ENCODE results near the gene SLC2A10.

The SLC2A10 gene

DNA sequence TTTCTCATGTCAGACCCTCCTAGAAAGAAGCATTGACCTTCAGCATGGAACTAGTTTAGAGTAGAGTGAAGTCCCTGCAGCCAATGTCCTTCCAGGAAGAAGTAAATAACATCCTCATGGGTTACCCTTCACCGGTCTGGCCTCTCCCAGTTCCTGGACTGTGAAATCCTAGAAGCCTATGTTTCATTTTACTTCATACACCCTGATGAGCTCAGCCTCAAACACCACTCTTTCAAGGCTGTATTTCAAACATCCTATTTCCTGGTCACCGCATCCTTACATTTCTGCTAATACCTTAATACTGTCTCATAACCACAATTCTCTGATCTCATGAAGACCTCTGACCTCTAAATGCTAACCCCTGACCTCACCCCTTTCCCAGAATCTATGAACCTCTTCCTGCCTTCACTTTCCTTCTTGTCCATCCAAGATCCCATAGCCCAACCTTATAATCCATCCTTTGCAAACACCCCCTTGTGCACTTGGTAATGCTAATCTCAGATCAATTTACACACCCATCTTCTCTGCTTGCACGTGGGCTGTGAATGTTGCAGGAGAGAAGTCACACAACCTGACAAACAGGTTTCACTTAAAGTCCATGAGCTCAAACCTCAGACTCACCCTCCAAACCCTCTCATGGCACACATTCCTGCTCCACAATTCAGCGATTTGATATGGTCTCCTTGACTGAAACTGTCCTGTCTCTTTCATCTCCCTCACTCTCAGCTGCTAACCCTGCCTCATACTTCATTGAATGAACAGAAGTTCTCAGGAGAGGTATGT is 30.2 kb downstream of the SLC2A10 start:
- no peak for DNase-seq

DNA sequence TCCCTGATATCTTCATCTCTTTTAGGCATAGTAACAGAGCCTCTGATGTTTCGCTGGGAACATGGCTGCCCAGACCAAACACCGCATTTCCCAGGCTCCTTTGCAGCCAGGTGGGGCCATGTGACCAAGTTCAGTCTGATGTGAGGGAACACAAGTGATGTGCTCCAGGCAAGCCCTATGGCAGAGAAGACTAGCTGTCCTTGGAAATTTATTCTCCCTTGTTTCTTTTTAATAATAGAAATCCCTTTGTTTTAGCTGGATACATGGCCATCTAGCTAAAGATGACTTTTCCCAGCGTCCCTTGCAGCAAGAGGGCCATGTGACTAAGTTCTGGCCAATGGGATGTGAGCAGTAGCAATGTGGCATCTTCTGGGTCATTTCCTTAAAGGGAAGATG is 30.8 kb downstream of the SLC2A10 start:
- DNase-seq: no peak

DNA sequence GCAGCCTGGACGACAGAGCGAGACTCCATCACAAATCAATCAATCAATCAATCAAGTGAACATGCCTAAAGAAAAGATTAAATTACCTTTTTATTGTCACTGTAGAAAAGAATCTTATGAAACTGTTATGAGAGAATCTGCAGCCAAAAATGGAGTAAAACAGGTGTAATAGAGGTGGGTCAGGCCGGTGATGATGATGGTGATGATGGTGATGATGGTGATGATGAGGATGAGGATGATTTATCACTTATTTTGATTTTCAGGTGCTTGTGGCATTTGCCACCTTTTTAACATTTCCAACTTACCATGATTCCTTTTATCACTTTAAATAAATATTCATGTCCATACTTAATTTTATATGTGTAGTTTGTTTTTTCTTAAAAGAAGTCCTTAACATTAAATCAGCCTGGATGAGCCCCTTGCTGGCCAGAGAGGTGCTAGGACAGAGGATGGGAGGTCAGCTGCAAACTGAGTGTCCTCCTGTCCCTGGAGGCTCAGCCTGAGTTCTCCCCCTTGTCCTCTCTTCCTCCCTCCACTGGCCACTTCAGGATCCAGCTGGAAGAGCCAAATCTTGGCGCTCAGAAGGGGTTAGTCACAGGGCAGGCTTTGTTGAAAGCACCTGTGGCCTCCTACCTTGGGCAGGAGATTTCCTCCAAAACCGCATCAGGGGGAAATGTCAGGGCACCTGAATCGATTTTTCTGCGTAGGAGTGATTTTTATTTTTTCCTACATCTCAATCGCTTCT is 32.6 kb downstream of the SLC2A10 start:
- no peak for DNase-seq

DNA sequence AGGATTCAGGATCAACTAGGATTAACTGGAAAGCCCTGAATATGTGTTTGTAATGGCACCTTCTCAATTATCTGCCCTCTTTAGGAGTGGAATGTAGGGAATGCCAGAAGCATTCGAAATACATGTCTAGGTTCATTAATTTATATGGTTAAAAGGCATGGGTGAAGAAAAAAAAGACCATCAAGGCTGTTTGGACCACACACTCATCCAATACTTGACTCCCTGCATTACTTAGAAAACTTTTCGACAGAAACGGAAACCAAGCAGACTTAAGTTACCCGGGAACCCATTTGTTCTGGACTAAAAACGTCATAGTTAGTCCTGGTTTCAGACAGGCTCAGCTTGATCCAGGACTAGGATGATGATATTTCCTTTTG is 33.2 kb downstream of the SLC2A10 start:
- no peak for DNase-seq

DNA sequence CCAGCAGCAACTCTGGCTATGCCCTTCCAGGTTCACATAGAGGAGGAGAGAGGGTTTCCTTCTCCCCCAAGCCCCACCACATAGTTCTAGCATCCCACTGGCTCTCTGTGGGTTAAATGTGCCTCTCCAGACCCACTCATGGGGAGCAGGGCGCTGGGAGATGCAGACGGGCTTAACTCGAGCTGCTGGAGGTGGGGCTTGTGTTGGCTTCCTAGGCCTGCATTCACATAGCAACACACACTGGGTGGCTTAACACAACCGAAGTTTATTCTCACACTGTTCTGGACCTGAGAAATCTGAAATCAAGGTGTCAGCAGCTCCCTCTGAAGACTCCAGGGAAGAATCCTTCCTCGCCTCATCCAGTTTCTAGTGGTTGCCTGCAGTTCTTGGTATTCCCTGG is 33.6 kb downstream of the SLC2A10 start:
- DNase-seq: no peak

GRCh38 chr20:46746956-46747526 is 37.6 kb downstream of the SLC2A10 start:
- DNase-seq: no peak

- DNase-seq: no peak
Observed at GRCh38 chr20:46749147-46749546, 39.7 kb downstream of the SLC2A10 start.

GRCh38 chr20:46751856-46752255 is 42.4 kb downstream of the SLC2A10 start:
- no peak for DNase-seq

- peak; percentile 39 to 70 for DNase-seq
Observed at GRCh38 chr20:46752728-46753127, 43.3 kb downstream of the SLC2A10 start.

GRCh38 chr20:46755483-46756413 is 46.3 kb downstream of the SLC2A10 start:
- DNase-seq: no peak

- no peak for DNase-seq
Observed at GRCh38 chr20:46756419-46756818, 47.0 kb downstream of the SLC2A10 start.

- no peak for DNase-seq
Observed at GRCh38 chr20:46757135-46757534, 47.7 kb downstream of the SLC2A10 start.

- peak; percentile 45 to 76 for DNase-seq
Observed at GRCh38 chr20:46757754-46758678, 48.6 kb downstream of the SLC2A10 start.

DNA sequence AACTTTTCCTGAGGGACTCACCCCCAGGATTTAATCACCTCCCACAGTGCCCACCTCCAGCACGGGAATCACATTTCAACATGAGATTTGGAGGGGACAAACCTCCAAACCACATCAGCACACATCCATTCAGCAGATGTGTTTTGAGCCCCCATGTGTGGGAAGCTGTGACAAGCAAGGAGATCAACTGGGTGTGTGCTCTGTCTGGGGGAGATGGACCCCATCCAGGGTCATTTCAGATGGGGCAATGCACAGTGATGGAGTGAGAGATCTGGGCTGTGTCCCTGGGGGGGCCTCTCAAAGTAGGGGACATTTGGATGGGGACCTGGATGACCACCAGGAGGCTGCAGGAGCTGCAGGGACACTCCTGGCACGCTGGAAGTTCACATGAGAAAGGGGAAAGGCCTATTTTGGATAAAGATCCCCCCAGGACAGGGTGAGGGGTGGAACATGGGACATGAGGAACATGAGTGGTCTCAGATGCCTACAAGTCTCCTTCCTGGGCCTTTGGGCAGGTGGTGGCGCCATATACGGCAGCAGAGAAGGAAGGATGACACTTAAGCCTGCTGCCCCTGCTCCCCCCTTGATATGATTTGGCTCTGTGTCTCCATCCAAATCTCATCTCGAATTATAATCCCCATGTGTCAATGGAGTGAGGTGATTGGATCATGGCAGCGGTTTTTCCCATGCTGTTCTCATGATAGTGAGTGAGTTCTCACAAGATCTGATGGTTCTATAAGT is 49.6 kb downstream of the SLC2A10 start:
- no peak for DNase-seq

GRCh38 chr20:46761566-46761965 is 52.1 kb downstream of the SLC2A10 start:
- no peak for DNase-seq

DNA sequence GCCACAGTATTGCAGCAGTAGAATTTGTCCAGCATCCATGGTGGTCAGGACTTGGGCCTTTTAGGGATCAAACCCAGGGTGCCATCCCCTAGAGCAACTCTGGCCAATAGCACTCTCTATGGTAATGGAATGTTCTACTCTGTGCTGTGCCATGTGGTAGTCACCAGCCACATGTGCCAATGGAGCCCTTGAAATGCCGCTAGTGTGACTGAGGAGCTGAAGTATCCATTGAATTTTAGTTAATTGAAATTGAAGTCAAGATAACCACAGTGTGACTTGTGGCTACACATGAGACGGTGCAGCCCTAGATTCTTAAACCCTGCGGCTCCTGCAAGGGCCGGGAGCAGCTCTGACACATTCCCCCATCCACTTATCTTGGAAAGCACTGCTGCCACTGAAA is 54.6 kb downstream of the SLC2A10 start:
- DNase-seq: no peak

DNA sequence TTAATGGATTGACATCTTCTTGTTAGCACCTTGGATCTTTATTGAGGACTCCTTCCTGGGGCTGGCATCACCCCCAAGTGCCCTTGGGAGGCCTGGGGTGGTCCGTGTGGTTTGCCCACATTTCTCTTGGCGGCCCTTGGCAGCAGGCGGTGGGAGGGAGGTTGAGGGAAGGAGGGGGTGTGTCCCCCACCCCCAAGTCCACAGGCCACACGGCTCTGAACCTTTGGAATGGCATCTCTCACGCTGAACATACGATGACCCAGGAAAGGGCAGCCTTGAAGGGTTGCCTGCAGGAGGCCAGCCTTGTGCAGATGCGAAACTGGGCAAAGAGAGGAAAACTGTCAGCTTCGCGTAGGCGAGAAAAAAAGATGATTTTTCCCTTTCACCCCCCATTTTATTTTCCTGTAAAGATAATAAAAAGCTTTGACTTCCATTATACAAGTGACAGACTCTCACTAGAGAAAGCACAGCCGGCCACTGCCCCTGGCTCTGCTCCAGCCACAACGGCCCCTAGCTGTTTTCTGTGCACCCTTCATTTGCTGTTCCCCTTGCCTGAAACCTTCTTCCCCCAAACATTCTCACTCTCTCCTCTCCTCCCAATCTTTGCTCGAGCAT is 56.2 kb downstream of the SLC2A10 start:
- DNase-seq: no peak

- DNase-seq: peak; percentile 41 to 52
Observed at GRCh38 chr20:46767127-46767761, 57.8 kb downstream of the SLC2A10 start.

DNA sequence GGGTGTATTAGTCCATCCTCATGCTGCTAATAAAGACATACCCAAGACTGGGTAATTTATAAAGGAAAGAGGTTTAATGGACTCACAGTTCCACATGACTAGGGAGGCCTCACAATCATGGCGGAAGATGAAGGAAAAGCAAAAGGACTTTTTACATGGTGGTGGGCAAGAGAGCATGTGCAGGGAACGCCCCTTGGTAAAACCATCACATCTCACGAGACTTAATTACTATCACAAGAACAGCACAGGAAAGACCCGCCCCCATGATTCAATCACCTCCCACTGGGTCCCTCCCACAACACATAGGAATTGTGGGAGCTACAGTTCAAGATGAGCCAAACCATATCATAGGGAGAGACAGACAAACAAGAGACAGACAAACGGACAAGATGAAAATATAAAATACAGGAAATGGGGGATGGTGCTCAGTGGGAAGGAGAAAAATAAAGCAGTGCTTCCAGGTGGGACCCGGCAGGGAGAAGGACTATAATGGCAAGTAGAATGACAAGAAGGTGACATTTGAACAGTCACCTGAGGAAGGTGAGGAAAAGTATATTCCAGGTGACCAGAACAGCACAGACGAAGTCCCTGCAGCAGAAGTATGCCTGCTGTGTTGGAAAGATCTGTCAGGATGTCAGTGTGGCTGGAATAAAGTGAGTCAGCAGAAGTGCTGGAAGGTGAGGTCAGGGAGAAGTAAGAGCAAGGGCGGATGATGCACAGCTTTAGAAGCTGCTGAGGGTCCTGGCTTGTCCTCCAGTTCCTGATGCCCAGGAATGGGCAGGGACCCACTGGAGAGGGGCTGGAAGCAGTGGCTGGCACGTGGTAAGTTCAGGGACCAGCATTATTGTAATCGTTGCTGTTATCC is 61.1 kb downstream of the SLC2A10 start:
- DNase-seq: no peak

All from NCI-H2081 (cell line).